ENCODE data around the gene GRM4.

Gene GRM4

GRCh38 chr6:34143884-34144580 lies 1.9 kb downstream of the GRM4 start:
- in situ Hi-C loops (cut with MboI; ENCODE audit: low sequenced_read_pairs), result no loop called here

GRCh38 chr6:34143196-34143883 lies 2.5 kb downstream of the GRM4 start:
- in situ Hi-C loops (cut with MboI; ENCODE audit: low sequenced_read_pairs), result no loop called here

DNA sequence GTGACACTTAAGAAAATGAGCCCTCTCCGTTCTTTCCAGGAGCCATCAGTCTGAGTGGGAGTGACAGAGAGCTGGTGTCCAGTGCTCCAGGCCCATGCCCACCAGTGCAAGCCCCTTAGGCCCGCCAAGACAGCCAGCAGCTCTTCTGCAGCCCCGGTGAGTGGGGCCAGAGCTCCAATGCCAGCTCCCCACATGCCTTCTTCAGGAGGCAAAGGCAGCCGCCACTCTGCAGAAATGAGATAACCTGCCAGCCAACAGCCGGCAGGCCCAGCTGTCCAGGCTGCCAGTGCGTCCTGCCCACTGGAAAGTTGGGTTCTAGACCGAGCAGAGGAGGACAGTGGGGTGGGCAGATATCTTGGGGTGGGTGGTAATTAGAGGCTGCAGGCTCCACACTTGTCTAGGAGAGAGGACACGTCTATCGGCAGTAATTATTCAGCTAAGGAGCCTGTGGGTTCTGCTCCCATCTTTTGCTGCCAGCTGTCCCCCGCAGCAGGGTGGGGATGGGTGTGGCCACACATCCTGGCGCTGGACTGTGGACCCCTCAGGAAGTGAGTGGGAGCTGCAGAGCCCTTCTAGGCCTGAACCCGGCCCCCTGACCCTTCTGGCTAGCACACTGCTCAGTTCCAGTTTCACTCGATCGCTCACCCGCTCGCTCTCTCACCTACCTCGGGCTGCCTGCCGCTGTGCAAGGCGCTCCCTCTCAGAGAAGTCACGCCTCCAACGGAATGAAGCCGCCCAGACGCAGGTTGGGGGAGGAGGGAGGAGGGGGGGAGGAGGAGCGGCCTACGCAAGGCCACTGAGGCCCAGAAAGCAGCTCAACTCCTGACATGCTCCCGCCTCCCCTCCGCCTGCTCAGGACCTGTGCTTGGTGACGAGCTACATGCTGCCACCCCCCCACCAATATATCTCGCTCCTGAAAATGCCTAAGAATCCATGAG lies 3.6 kb downstream of the GRM4 start:
- in situ Hi-C loops (cut with MboI; ENCODE audit: low sequenced_read_pairs), result no loop called here

GRCh38 chr6:34140075-34140474 lies 5.8 kb downstream of the GRM4 start:
- in situ Hi-C loops (cut with MboI; ENCODE audit: low sequenced_read_pairs), result no loop called here

- in situ Hi-C loops (cut with MboI; ENCODE audit: low sequenced_read_pairs), result no loop called here
These were observed 6.9 kb downstream of the GRM4 start for GRCh38 chr6:34138914-34139510.

DNA sequence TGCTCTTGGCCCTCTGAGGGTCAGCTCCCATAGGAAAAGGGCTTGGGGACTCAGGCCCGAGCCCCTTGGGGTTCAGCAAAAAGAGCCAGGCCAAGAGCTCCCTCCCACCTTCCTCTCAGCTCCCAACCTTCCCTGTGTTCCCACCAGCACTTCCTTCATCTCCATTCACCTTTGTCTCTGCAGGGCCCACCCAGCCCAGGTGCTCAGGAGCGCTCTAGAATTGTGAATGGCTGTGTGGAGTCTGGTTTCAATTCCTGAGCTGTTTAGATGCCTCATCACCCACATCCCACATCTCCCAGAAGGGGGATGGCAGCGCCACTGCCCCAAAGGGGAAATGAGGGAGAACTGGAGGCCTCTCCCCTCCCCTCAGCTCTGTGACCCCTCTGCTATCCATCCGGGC lies 7.7 kb downstream of the GRM4 start:
- in situ Hi-C loops (cut with MboI; ENCODE audit: low sequenced_read_pairs), result no loop called here

DNA sequence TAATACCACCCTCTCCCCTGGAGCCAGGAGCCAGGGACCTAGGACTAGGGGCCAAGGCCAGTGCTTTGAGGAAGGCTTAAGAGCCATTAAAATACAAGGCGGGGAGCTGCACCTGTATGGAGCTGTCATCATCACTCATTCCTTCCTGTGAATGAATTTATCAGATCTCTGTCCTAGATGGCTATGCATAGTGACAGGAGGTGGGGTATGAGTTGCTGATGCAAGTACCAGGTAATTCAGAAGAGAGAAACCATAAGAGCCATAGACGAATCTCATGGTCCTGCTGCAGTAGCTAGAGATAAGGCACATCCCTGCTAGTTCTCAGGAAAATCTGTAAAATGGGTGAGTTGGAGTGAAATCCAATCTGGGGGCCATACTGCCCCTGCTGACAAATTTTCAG lies 10.3 kb downstream of the GRM4 start:
- in situ Hi-C loops (cut with MboI; ENCODE audit: low sequenced_read_pairs), result no loop called here

DNA sequence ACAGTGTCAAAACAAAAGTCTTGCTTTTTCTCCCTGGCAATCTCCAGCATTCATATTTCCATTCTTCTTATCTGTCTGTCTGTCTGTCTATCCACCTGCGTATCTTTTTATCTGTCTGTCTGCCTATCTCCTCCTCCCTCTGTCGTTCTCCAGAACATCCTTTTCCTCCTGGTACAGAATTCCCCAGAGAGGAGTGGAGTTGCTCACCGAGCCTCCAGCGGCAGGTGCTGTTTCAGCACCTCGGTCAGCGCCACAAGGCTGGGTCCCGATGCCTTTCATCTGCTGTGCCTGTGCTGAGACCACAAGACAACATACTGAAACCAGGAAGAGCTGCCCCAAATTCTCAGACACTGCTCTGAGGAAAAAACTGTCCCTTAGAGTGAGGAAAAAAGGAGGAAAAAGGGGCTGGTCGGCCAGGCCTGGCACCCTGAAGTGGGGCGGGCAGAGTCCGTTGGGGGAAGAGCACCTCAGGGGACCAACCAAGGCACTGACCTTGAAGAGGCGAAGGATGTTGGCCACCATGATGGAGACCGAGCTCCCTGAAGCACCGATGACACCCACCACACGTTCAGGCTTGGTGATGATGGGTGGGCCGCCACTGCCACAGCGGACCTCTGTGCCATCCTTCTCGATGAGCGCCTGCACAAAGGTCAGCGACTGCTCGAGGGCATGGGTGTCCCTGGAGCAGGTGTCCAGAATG lies 13.3 kb downstream of the GRM4 start:
- in situ Hi-C loops (cut with MboI; ENCODE audit: low sequenced_read_pairs), result no loop called here

DNA sequence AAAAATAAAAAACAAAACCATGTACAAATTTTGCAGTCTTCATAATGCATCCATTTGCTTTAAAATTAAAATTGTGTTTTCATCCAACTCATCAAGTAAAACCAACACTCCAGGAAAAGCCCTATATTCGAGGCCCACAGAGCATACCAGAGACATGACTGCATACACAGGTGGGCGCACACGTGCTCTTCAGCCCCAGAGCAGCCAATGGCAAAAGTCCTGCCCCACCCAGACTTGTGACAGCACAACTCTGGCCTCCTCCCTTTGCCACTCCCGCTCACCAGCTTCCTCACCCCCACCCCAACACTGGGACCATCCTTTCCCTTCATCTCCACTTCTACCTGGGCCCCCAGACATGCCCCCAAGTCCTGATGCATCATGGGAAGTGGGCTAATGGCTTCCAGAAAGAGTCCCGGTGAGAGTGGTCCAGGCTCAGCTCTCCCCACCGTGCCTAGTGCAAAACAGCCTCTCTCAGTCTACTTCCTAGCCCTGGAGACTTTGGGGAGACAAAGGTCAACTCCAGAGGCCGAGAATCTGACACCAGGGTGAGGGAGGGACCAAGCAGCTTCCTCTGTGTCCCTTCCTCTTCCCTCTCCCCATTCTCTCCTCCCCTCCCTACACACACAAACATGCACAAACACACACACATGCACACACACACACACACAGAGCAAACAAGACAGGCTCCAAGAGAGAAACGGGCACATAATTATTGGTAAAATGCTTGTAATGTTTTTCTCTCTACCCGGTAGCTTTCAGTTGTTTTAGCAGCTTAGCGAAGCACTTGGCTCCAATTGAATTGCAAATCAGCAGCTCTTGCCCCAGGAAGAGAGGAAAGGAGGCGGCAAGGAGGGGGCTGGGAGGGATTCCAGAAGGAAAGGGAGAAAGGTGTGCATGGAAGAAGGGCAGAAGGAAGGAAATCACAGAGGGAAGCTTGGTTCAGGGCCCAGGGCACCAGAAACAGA lies 14.3 kb downstream of the GRM4 start:
- in situ Hi-C loops (cut with MboI; ENCODE audit: low sequenced_read_pairs), result no loop called here

- in situ Hi-C loops (cut with MboI; ENCODE audit: low sequenced_read_pairs), result no loop called here
These were observed 15.0 kb downstream of the GRM4 start for GRCh38 chr6:34130862-34131261.

- in situ Hi-C loops (cut with MboI; ENCODE audit: low sequenced_read_pairs), result no loop called here
These were observed 16.1 kb downstream of the GRM4 start for GRCh38 chr6:34129753-34130152.

GRCh38 chr6:34128045-34128444 lies 17.8 kb downstream of the GRM4 start:
- in situ Hi-C loops (cut with MboI; ENCODE audit: low sequenced_read_pairs), result no loop called here

- in situ Hi-C loops (cut with MboI; ENCODE audit: low sequenced_read_pairs), result no loop called here
These were observed 19.5 kb downstream of the GRM4 start for GRCh38 chr6:34126419-34126818.

DNA sequence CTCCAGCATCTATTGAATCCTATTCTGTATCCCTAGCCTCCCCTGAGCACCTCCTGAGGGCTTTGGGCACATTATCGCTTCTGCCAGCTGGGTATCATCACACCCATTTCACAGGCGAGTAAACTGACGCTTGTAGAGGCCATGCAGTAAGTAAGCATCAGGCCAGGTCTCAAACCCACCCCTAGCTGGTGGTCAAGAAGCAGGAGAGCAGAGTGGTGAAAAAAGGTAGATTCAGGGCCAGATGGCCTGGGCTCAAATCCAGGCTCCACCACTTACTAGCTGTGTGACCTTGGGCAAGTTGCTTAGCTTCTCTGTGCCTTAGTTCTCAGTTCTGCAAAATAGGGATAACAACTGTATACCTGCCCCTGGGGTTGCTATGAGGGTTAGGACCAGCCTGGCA lies 19.9 kb downstream of the GRM4 start:
- in situ Hi-C loops (cut with MboI; ENCODE audit: low sequenced_read_pairs), result no loop called here

- in situ Hi-C loops (cut with MboI; ENCODE audit: low sequenced_read_pairs), result no loop called here
These were observed 24.8 kb downstream of the GRM4 start for GRCh38 chr6:34120953-34121675.

DNA sequence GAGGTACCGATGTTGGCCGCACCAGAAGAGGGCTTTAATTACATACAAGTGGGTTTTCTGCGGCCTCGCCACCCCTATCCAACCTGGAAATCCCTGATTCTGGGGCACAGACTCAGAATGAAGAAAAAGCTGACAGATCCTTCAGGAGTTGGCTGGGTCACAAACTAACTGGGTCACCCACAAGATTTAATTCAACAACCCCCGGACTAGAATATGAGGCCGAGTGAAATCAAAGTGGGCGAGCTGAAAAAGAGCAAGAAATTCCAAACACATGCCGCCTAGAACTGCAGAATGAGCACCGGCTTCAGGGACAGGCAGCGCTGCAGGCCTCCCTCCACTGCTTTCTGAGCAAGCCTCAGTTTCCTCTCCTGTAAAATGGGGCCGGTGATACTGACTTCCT lies 30.0 kb downstream of the GRM4 start:
- in situ Hi-C loops (cut with MboI; ENCODE audit: low sequenced_read_pairs), result no loop called here

- in situ Hi-C loops (cut with MboI; ENCODE audit: low sequenced_read_pairs), result no loop called here
These were observed 30.5 kb downstream of the GRM4 start for GRCh38 chr6:34115403-34115795.

- in situ Hi-C loops (cut with MboI; ENCODE audit: low sequenced_read_pairs), result no loop called here
These were observed 31.0 kb downstream of the GRM4 start for GRCh38 chr6:34114695-34115402.

All from HL-60/S4 treated with retinoic acid at 250 ng/mL for 4 days and 3 days (cell line).